ENCODE data around the gene ARPC3. TPM values are rescaled to one million over a fixed set of nuclear protein-coding genes. Genes with fewer than 3 reads are reported as not detected.
"Not testable (repeated sequence)": the region's sequence is repeated elsewhere in the genome, so short reads cannot be mapped to it uniquely, and the experiment has no call there.

The ARPC3 gene
- total and polyA plus RNA-seq, 2 of the 4 experiments (the other 2 are of a cell fraction): 192 to 204 TPM

DNA sequence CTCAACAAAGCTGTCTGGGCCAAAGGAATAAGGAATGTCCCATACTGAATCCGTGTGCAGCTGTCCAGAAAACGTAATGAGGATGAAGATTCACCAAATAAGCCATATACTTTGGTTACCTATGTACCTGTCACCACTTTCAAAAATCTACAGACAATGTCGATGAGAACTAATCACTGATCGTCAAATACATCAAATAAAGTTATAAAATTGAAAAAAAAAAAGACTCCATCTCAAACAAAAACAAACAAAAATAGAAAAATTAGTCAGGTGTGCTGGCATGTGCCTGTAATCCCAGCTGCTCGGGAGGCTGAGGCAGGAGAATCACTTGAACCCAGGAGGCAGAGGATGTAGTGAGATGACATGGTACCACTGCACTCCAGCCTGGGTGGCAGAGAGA lies 11.1 kb upstream of the ARPC3 start:
- H2BK15ac ChIP-seq (ENCODE audit: low read depth, low read length); H3K27me3 ChIP-seq (ENCODE audit: control insufficient read depth, insufficient read depth, low read length); H2BK120ac ChIP-seq (ENCODE audit: low read depth, low read length); H3K18ac ChIP-seq (ENCODE audit: low read depth, low read length); H4K5ac ChIP-seq (ENCODE audit: low read depth, low read length); H2AK9ac ChIP-seq (replicated peaks; ENCODE audit: low read depth, low read length, poor library complexity); POLR2A ChIA-PET (ENCODE audit: unreplicated experiment); H2BK20ac ChIP-seq (ENCODE audit: low read depth, low read length); H4K20me1 ChIP-seq (ENCODE audit: insufficient read depth, low read length); H3K4me2 ChIP-seq (ENCODE audit: low read depth, low read length); H3K14ac ChIP-seq (replicated peaks; ENCODE audit: low read depth, low read length); H3K4me1 ChIP-seq (ENCODE audit: control insufficient read depth, insufficient read depth, low read length); in situ Hi-C loops (cut with MboI; ENCODE audit: low sequenced_read_pairs); H3K27ac ChIP-seq (ENCODE audit: insufficient read depth, low read length); H2AK5ac ChIP-seq (ENCODE audit: low read depth, low read length); H4K91ac ChIP-seq (ENCODE audit: insufficient read depth, low read depth, low read length); H3K9ac ChIP-seq (ENCODE audit: low read depth, low read length); H3K9me3 ChIP-seq (ENCODE audit: control insufficient read depth, insufficient read depth, low read length); H4K8ac ChIP-seq (ENCODE audit: low read depth in 2 of 2, low read length in 2 of 2); ATAC-seq (ENCODE audit: low read depth); BruUV-seq (replicated peaks); DNase-seq; H3K9me1 ChIP-seq (ENCODE audit: insufficient read depth, low read length); H2BK5ac ChIP-seq (ENCODE audit: low read depth, low read length, poor library complexity, severe bottlenecking); H2AFZ ChIP-seq (replicated peaks; ENCODE audit: low read length, poor library complexity); intact Hi-C loops (cut with micrococcal nuclease); H3K4me3 ChIP-seq (ENCODE audit: insufficient read depth, low read depth, low read length); H3K23ac ChIP-seq (ENCODE audit: low read depth, low read length); dilution Hi-C loops (cut with HindIII; ENCODE audit: low sequenced_read_pairs, unreplicated experiment); H3K4ac ChIP-seq (ENCODE audit: low read depth, low read length); H3K56ac ChIP-seq (ENCODE audit: extremely low read depth, insufficient read depth, low read length): not testable (repeated sequence)
- Histone ChIP-seq H3K79me1 (ENCODE audit: low read depth in 1 of 2, low read length in 2 of 2) (peaks cover 0 to 28% of the 10 kb centered on the region in 2 experiments; a peak in 2 of 4 replicates), H3K36me3 (ENCODE audit: control insufficient read depth, insufficient read depth, low read length) (peaks cover 20% of the 10 kb centered on the region)
- CTCF ChIA-PET: interaction anchor here (0.7 kb wide), 3 partner anchors 41 to 1001 kb away, joined by 3 read pairs; partner anchors contain the start of gene VPS29
- WGBS, 2 experiments (ENCODE audit: extremely low coverage in 2 of 2, insufficient read length in 1 of 2): no CpG with 5 or more reads among the region's 5 CpGs

All from IMR-90 (cell line).